ENCODE results near the gene MAP4K5.

The MAP4K5 gene

DNA sequence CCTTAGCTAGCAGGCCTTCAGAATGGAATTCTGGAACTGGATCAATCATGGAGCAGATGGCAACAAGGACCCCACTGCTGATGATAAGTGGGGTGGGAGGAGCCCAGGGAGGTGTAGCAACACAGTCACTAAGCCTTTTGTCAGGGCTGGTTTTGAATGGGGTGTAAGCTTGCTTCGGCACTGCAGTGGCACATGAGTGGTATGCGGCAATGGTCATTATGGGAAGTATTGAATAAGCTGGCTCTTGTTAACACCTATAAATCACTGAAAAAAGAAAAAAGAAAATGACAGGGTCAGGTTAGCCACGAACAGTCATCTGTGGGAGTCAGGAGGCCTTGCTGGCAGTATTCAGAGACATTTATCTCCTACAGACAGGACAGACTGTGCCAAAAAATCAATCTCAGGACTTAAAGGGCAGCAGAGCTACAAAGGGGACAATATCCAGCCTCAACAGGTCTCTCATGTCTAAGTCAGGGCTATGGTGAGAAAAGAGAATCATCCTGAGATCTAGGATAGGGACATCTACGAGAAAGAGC is 154.8 kb downstream of the MAP4K5 start:
- H3K9me3 ChIP-seq (ENCODE audit: severe bottlenecking): no peaks in the 10 kb centered on the region
- no peak for DNase-seq
- H3K4me3 ChIP-seq (ENCODE audit: low read depth, low read length): no peak overlapping the region
- H3K27ac ChIP-seq: no peak overlapping the region
- TF ChIP-seq, protein P1, sequence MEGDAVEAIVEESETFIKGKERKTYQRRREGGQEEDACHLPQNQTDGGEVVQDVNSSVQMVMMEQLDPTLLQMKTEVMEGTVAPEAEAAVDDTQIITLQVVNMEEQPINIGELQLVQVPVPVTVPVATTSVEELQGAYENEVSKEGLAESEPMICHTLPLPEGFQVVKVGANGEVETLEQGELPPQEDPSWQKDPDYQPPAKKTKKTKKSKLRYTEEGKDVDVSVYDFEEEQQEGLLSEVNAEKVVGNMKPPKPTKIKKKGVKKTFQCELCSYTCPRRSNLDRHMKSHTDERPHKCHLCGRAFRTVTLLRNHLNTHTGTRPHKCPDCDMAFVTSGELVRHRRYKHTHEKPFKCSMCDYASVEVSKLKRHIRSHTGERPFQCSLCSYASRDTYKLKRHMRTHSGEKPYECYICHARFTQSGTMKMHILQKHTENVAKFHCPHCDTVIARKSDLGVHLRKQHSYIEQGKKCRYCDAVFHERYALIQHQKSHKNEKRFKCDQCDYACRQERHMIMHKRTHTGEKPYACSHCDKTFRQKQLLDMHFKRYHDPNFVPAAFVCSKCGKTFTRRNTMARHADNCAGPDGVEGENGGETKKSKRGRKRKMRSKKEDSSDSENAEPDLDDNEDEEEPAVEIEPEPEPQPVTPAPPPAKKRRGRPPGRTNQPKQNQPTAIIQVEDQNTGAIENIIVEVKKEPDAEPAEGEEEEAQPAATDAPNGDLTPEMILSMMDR (IDR thresholded peaks at IDR 0.05; ENCODE audit: low read depth, low read length): no peak
- H3K27me3 ChIP-seq (ENCODE audit: insufficient read depth, low read depth, severe bottlenecking): no peaks in the 10 kb centered on the region
- no peaks in the 10 kb centered on the region for H3K36me3 ChIP-seq

DNA sequence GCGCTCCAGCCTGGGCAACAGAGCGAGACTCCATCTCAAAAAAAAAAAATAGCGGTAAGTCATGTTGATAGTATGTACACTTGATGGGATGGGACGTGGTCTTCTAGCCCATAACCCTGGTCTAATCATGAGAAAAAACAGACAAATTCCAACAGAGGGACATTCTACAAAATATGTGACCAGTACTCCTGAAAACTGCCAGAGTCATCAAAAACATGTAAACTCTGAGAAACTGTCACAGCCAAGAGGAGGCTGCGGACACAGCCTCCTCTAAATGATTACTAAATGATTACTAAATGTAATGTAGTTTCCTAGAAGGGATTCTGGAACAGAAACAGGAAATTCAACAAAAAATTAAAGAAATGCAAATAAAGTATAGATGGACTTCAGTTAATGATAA is 156.6 kb downstream of the MAP4K5 start:
- TF ChIP-seq, protein P1 (IDR thresholded peaks at IDR 0.05; ENCODE audit: low read depth, low read length): no peak
- Histone ChIP-seq H3K27me3 (ENCODE audit: insufficient read depth, low read depth, severe bottlenecking) (no peaks in the 10 kb centered on the region), H3K27ac (no peak overlapping the region), H3K9me3 (ENCODE audit: severe bottlenecking) (no peaks in the 10 kb centered on the region), H3K4me3 (ENCODE audit: low read depth, low read length) (no peak overlapping the region), H3K36me3 (no peaks in the 10 kb centered on the region)
- DNase-seq: no peak

DNA sequence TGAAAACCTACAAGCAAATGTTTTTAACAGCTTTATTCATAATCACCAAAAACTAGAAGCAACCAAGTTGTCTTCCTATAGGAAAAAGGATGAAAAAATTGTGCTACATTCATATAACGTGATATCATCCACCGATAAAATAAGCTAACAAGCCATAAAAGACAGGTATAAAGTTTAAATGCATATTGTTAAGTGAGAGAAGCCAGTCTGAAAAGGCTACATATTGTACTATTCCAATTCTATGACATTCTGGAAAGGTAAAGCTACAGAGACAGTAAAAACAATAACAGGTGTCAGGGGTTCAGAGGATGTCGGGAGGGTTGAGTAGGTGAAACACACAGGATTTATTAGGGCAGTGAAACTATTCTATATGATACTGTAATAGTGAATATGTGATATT is 158.4 kb downstream of the MAP4K5 start:
- no peak for DNase-seq
- TF ChIP-seq, protein P1 (IDR thresholded peaks at IDR 0.05; ENCODE audit: low read depth, low read length): no peak

DNA sequence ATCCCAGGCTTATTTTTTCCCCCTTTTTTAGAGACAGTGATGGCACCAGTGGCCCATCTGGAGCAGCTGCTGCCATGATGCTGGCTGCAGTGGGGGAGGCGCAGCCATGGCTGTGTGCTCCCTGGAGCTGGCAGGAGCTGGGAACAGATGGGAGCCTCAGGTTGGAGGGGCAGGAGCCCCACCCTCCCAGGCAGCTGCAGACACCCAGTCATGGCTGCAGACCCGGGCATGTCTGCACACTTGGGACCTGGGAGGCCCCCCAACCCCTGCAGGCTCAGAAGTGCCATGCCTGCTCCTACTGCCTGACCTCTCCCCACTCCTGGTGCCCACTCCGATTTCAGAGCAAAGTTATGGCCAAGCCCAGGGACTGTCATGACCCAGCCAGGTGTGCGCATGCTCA is 160.8 kb downstream of the MAP4K5 start:
- H3K36me3 ChIP-seq: no peaks in the 10 kb centered on the region
- H3K27me3 ChIP-seq (ENCODE audit: insufficient read depth, low read depth, severe bottlenecking): no peaks in the 10 kb centered on the region
- H3K9me3 ChIP-seq (ENCODE audit: severe bottlenecking): no peaks in the 10 kb centered on the region
- no peak overlapping the region for H3K4me3 ChIP-seq (ENCODE audit: low read depth, low read length)
- no peak for DNase-seq
- TF ChIP-seq, protein P1 (IDR thresholded peaks at IDR 0.05; ENCODE audit: low read depth, low read length): no peak
- no peak overlapping the region for H3K27ac ChIP-seq

More for the DNA sequence above, 158.4 kb downstream of the MAP4K5 start:
- Histone ChIP-seq H3K36me3 (no peaks in the 10 kb centered on the region), H3K4me3 (ENCODE audit: low read depth, low read length) (no peak overlapping the region), H3K27me3 (ENCODE audit: insufficient read depth, low read depth, severe bottlenecking) (no peaks in the 10 kb centered on the region), H3K27ac (no peak overlapping the region), H3K9me3 (ENCODE audit: severe bottlenecking) (no peaks in the 10 kb centered on the region)
